ENCODE data around the gene LRP6.
A peak's percentile ranks its signal among the peaks of the same experiment; 100 is the strongest.
"Not testable (repeated sequence)": the region's sequence is repeated elsewhere in the genome, so short reads cannot be mapped to it uniquely, and the experiment has no call there.

LRP6 gene

DNA sequence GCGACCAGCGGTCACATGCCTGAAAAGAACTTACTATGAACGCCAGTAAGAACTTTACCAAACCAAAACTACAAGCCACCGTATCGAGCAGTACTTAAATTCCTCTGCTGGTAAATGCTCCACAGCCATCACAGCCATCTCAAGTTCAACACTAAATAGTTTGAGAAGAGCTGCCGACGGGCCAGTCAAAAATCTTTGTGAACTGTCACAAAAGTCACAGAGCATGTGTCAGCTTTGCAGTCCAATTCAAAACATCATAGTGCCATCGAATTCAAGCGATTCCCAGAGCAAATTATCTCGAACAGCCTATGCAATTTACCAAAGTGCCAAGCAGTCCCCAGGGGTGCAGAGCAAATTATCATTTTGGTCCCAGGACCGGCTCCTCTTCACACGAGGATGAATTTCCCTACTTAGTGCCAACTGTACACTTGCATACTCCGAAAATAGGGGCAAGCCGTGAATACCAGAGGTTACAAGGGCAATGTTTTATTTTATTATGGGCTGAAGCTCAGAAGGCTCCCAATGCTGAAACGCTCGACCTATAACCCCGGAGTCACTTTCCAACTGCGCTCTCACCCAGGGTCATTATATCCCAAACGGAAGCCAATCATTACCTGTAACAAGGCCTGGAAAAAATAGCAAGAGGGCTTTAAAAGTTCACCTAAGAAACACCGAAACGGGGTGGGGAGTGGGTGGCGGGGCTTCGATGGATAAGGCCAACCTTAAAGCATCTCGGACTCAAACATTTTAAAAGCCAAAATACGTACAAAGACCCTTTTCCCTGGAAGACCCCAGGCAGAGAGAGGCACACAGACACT is 1.1 kb downstream of the LRP6 start:
- peak in 18 of 51 donors; percentile 3 to 73 (median 19) for DNase-seq

GRCh38 chr12:12265035-12265434 is 1.8 kb downstream of the LRP6 start:
- DNase-seq: no peak

DNA sequence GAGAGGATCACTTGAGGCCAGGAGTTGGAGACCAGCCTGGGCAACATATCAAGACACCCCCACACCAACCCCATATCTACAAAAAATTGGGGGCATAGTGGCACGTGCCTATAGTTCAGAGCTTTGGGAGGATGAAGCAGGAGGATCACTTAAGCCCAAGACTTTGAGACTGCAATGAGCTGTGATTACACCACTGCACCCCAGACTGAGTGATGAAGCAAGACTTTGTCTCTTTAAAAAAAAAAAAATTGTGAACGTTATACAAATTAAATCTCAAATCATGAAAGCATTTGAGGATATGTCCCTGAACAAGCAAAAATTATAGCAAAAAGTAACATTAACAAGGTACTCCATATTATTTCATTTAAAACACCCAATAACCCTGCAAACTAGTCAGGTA is 2.9 kb downstream of the LRP6 start:
- no peak for DNase-seq

DNA sequence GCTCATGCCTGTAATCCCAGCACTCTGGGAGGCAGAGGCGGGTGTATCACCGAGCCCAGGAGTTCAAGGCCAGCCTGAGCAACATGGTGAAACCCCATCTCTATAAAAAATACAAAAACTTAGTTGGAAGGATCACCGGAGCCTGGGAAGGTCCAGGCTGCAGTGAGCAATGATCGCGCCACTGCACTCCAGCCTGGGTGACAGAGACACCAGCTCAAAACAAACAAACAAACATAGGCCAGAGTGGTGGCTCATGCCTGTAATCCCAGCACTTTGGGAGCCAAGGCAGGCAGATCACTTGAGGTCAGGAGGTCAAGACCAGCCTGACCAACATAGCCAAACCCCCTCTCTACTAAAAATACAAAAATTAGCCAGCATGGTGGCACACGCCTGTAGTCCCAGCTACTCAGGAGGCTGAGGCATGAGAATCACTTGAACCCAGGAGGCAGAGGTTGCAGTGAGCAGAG is 10.5 kb downstream of the LRP6 start:
- DNase-seq: not testable (repeated sequence)

- no peak for DNase-seq
Measured at GRCh38 chr12:12254553-12254952, 12.3 kb downstream of the LRP6 start.

GRCh38 chr12:12249216-12250050 is 17.4 kb downstream of the LRP6 start:
- DNase-seq: no peak

DNA sequence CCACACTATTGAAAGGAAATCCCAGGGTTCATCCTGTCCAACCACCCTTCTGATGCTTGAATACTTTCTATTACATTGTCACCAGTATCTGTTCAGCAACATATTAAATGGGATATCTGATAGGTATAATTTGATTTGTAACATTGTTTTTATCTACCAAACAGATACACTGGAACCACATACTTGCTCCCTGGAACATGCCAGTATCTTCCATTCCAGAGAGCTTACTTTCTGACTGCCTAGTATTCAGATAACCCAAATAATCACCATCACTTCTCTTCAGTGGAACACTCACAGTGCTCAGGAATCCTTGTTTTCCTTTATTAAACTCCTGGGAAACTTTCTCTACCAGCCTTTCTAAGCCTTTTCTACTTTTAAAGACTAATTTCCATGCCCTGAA is 19.3 kb downstream of the LRP6 start:
- no peak for DNase-seq

DNA sequence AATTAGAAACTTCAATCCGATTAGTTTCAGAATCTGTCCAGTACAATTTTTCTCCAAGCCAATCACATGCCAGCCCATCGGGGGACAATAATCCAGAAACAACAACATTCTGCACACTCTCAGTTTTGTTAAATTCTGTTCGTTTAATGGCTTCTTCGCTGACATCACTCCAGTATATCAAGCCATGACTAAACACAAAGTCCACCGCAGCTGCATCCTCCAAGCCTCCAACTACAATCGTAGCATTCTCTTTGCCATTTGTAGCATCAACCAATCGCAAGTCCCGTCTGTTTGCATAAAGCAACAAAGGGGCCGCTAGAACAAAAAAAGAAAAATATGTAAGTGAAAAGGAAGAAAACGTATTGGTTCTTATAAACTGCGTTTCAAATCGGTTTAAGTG is 22.5 kb downstream of the LRP6 start:
- DNase-seq: peak in 30 of 51 donors; percentile 5 to 80 (median 35)

GRCh38 chr12:12240662-12241340 is 26.0 kb downstream of the LRP6 start:
- peak in 7 of 51 donors; percentile 5 to 71 (median 24) for DNase-seq

GRCh38 chr12:12239127-12239526 is 27.7 kb downstream of the LRP6 start:
- no peak for DNase-seq

- no peak for DNase-seq
Measured at GRCh38 chr12:12238605-12239004, 28.2 kb downstream of the LRP6 start.

GRCh38 chr12:12236896-12237295 is 29.9 kb downstream of the LRP6 start:
- no peak for DNase-seq

DNA sequence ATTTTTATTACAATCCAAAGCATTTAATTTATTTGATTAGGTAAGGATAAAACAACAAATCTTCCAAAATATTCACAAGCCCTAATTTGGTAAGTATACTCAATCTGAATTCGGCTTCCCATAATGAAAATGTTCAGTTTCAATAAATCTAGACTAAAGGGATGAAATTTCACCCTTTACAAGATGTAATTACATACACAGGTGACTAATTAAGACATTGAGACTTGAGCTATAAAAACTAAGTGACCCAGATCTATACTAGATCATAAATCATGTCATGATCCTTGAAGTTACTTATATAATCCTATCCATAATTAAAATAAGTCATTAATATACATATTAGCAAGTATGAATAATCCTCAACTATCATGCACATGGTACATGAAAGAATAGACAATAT is 36.6 kb downstream of the LRP6 start:
- no peak for DNase-seq

DNA sequence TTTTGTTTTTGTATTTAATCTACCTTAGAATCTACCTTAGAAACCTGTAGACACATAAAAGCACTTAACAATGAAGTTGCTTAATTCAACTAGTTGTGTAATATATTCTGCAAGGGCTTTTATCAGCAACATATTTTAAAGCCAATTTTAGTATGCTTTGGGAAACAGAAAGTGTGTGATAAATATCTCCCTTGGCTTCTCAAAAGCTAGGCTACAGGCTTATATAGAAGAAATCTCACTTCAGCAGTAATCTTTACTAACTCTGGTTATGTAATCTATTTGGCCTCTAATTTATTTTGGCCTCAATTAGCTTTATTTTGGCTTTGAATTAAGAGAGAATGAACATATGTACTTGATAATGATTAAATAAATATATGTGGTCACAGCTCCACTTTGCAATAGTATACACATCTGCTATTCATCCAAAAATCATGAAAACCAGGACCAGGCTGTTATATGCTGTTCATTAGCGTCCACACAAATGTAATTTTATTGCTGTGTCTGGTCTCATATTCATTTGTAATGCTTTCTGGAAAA is 37.2 kb downstream of the LRP6 start:
- no peak for DNase-seq

DNA sequence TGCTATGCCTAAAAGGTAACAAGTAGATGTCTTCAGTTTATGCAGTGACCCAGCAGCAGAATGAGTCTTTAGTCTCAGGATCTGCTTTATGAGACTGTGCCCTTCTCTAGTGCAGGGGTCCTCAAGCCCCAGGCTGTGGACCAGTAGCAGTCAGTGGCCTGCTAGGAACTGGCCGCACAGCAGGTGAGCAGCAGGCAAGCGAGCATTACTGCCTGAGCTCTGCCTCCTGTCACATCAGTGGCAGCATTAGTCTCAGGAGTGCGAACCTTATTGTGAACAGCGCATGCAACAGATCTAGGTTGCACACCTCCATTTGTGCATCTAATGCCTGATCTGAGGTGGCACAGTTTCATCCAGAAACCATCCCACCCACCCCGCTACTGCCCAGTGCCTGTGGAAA is 38.4 kb downstream of the LRP6 start:
- DNase-seq: no peak

DNA sequence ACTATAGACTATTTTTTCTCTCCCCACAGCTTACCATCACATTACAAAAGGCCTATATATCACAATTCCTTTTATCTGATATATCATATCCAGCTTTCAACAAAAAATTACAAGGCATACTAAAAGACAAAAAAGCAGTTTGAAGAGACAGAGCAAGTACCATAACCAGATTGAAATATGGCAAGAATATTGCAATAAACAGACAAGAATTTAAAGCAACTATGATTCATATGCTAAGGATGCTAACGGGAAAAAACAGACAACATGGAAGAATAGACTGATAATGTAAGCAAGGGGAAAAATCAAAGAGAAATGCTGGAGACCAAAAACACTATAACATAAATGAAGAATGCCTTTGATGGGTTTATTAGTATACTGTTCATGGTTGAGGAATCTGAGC is 40.7 kb downstream of the LRP6 start:
- no peak for DNase-seq

DNA sequence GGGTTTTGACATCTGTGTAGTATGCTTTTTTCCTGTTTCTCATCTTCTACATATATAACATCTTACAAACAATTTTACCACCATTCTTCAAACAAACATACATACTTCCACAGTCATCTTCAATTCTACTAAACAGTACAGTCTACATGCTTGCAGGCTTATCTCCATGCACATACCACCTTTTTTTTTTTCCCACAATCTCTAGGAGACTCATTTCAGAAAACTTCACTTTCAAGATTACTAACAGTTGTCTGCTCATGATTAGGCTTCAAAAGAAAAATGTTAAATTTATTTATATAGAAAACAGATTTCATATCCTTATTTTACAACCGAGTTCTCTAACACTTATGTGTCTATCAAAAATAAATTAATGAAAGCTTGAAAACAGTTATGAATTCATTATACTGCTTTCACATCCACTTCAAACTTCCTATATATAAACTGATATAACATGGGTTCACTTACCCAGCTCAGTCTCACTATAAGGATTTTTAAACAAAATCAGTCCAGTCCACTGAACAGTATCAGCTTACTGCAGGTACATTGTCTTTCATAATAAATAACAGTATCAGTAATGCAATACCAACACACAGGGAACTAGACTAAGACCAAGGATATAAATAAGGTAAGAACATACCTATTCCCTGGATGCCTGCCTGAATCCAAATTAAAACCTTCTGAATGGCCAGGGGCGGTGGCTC is 42.5 kb downstream of the LRP6 start:
- DNase-seq: no peak

DNA sequence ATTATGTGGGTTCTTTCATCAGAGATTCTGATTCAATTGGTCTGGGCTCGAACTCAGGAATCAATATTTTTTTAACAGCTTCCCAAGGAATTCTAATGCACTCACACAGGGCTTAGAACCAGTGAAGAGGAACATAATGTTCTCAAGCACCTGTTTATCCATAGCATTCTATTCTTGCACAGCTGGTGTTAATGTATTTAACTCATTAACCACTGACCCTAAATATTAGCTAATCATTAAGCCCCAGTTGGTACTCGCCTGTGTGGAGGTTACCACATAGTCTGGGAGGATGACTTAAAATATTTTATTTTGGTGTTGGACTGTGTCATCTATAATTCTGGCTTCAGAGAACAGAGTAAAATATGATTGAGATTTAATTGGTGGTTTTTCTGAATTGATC is 45.3 kb downstream of the LRP6 start:
- no peak for DNase-seq

DNA sequence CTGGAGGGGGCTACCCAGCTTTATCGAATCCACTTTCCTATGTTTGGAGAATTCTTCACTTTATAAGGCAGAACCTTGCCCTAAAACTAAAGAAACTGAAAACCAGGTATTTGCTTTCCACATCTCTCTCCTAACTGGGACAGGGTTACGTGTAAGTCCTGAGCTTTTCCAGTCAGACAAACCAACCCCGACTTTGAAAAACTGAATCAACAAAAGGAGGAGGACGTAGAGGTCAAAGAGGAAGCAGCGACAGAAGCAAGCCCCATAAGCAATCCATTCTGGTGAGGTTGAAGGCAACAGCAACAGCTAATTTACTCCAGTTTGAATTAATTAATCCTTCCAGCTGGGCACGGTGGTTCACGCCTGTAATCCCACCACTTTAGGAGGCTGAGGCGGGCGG is 47.2 kb downstream of the LRP6 start:
- DNase-seq: no peak

- DNase-seq: no peak
Measured at GRCh38 chr12:12217018-12217359, 49.9 kb downstream of the LRP6 start.

GRCh38 chr12:12216349-12217017 is 50.4 kb downstream of the LRP6 start:
- no peak for DNase-seq

Data from hypothalamus (tissue), 51 donors.